ENCODE results near the gene XXYLT1.

Gene XXYLT1

DNA sequence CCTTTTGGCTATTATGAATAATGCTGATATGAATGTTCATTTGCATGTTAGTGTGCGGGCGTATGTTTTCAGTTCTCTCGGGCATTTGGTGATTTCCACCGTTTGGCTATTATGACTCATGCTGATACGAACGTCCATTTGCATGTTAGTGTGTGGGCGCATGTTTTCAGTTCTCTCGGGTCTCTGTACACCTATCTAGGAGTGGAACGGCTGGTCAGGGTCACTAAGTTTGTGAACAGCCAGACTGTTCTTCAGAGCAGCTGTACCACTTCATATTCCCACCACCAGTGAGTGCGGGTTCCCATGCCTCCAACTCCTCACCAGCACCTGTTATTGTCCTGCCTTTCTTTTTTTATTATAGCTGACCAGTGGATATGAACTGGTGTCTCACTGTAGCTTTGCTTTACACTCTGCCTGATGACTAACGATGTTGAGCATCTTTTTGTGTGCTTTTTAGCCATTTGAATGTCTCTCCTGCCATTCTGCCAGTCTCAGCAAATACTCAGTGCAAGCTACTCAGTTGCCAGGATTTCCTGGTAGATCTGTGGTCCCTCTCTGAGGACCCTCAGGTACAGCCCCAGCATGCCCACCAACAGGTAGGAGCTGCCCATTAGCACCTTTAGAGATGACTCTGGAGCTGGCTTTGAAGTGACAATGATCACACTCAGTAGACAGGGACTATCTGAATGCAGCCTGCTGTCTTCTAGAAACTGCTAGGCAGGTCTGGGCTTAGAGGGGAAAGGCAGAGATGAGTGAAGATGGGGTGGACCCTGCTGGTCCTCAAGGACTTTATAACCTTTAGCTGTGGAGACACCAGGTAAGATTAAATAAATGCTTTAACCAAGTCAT is 141.1 kb downstream of the XXYLT1 start:
- peak; percentile 54 for DNase-seq (ENCODE audit: low spot score)

DNA sequence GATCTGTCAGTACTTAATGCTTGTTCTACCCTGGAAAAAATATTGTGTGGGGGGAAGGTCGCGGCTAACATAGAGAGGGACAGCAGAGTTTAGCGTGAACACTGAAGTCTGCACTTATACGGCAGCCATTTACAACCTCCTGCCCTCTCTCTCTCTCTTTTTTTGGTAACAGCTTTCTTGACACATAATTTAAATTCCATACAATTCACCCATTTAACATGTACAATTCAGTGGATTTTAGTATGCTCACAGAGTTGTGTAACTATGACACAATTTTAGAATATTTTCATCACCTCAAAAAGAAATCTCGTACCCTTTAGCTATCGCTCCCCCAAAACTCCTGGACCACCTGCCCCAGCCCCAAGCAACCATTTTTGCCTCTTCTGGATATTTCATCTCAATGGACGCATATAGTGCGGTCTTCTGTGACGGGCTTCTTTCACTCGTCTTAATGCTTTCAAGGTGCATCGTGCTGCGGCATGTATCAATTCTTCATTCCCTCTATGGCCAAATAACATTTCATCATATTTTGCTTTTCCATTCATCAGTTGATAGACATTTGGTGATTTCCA is 141.8 kb downstream of the XXYLT1 start:
- no peak for DNase-seq (ENCODE audit: low spot score)

DNA sequence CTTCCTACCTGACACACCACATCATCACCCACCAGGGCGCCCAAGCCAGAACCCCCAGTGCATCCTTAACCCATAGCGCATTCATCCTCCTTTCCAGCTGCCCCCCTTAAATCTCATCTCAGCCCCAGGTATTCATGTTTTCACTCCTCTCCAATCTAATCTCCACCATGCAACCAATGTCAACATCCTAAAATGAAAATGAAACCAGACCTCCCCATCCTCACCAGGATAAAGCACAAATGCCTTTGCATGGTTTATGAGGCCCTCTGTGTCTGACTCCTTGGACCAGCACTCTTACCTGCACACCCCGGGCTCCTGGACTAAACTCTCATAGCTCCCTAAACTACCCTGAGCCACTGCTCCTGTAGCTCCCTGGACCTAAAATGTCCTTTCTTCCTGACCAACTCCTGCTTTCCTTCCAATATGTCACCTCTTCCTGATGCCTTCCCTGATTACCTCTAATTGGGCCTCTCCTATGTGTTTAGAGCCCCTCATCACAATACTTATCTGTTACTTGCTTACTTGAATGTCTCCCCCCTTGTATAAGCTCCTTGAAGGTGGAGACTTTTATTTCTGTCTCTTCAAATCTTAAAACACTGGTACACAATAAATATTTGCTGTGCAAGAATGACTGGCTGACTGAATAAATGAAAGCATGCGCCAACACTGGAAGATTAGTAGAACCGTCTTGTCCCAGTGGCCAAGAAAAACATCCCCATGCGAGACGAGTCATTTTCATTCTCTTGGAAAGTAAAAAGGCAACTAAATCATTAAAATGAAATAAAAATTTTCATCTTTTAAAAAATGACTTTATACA is 142.5 kb downstream of the XXYLT1 start:
- no peak for DNase-seq (ENCODE audit: low spot score)

DNA sequence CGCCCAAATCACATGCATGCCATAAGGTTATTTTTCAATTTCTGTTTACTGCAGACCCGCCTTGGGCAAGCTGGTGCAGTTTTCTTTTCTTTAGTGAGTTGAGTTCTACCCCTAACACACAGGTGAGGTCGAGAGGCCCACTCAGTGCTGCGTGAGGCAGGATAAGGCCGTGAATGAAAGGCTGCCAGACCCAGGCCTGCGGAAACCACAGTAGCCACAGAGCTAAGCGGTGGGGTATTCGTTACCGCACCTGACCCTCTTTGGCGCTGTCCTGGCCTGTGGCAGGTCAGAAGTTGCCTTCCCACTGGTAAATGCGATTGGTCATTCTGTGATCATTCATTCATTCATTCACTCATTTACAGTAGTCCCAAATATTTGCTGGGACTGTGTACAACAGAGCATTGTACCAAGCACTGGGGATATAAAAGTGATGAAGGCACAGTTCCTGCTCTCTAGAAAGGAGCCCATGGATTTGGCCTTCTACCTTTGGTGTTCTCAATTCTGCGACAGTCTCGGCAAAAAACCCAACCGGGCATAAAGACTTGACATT is 144.8 kb downstream of the XXYLT1 start:
- no peak for DNase-seq (ENCODE audit: low spot score)

DNA sequence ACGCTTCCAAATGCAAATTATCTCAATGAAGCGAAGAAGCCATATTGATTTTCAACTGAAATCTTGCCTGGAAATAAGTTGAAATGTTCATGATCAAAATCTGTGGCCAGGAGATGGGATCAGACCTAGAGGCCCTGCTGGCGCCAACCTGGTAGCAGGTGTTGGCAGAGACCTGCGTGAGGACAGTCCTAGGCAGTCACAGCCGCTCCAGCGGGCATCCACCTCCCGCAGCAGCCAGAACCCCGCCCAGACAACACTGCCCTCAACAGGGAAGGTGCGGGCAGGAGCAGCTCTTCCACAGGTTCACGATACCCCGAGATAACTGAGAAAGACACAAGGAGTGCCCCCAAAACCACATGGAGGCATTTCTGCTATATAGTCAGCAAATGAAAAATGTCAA is 145.3 kb downstream of the XXYLT1 start:
- DNase-seq (ENCODE audit: low spot score) = no peak

DNA sequence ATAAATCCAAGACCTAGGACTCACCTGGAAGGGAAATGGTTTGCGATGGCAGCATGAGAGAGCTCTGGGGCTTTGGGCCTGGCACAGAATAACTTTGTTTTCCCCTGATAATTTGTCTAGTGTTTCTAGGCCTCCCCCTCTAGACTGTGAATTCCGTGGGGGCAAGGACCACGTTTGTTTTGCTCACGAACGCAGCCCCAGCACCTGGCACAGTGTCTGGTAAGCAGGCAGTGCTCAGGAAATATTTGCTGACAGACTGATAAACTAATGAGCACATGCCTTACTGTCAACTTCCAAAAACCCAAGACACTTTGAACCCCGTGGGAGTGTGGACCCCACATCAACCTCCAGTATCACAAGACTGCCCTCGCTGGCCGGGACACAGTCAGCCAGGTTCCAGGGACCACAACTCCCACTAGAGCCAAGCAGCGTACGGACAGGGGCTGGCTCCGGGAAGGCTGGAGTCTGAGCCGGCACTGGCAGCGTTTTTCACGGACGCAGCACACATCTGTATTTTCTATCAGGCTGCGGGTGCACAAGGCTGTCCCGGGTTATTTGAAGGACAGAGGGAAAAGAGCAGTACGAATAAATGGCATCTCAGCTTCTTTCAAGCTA is 146.5 kb downstream of the XXYLT1 start:
- no peak for DNase-seq (ENCODE audit: low spot score)

DNA sequence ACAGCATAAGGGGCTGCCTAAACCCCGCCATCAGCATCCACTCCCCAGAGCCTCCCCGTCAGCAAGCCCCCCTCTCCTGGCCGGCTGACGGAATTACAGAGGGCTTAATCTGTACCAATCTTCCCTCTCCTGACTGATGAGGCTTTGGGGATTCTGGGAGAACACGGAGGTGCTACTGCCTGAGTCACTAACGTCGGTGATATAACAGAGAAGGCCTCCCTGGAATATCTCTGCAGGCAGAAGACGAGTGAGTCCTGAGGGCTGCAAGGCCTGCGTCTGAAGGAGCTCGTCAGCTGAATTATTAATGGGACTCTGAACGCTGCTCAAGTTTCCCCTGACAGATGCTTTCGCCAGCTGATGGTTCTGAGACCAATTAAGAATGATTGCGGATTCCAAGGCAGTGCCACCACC is 147.7 kb downstream of the XXYLT1 start:
- DNase-seq (ENCODE audit: low spot score) = no peak

DNA sequence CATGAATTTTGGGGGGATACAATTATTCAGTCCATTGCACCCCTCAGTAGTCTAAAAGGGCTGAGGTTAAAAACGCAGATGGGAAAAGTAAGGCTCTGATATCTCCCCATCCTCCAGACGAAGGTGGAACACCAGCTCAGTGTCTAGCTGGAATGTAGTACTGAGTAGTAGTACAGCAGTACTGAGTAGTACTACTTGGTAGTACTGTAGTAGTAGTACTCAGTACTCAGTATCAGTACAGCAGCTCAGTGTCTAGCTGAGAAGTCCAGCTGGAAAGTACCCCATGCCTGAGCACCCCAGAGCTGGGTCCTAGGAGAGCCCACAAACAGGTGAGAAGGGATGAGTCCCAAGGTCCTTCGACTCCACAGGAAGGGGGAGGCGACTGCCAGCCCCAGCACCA is 148.7 kb downstream of the XXYLT1 start:
- DNase-seq (ENCODE audit: low spot score) = no peak

DNA sequence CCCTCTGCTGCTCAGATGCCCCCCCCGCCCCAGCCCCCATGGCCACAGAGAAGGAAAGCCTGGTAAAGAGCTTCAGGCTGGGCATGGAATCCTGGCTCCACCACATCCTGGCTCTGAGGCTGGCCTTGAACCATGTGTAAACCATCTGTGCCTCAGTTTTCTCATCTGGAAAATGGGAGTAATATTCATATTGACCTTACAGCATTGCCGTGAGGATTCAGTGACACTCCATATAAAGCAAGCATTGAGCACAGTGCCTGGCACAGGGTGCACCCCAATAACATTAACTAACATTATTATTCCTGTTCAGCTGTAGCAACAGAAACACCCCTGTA is 150.7 kb downstream of the XXYLT1 start:
- DNase-seq (ENCODE audit: low spot score) = no peak

DNA sequence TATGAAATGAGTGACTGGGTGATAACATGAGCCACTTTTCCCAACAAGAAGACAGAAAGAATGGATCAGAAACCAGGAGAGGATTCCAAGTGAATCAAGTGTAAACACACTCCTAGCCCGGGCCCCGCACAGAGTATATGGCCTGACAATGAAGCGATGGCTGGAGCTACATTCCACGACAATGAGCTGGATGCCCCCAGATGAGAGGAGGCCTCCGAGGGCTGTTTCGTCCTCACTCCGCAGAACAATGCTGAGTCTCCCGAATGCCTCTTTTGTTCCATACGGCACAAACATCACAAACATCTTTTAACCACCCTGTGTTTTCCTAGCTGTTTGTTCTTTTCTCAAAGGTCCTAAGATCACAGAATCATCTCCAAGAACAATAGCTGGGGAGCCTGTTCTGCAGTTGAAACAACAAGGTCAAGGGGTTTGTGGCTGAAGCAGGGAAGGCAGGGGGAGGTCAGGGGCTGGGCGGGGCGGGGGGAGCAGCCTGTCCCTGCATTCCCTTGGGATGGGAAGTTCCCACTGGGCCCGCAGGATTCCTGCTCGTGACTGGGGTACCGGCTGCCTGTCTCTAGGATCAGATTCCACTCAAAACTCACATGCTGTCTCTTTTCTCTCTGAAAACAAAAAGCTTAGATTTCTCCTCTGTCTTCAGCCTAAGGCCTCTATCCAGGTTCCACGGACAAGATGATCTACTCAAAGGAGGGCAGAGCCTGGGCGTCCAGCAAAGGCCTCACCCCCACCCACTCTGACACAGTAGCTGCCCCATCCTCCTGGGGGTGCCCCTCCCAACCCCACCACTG is 151.3 kb downstream of the XXYLT1 start:
- DNase-seq (ENCODE audit: low spot score) = no peak

DNA sequence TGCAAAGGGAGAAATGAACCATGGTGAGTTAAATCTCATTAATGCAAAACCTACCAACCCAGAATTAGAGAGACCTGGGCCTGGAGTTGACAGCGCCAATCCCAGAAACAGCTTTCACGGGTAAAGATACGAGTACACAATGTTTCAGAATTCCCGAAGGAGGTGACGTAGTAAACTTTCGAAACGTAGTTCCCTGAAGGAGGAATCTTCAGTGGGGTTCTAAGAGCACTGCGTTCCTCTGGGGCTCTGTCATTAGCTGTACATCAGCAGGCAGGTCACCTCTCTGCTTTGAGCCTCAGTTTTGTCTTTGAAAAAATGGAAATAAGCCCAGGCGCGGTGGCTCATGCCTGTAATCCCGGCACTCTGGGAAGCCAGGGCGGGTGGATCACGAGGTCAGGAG is 152.3 kb downstream of the XXYLT1 start:
- no peak for DNase-seq (ENCODE audit: low spot score)

DNA sequence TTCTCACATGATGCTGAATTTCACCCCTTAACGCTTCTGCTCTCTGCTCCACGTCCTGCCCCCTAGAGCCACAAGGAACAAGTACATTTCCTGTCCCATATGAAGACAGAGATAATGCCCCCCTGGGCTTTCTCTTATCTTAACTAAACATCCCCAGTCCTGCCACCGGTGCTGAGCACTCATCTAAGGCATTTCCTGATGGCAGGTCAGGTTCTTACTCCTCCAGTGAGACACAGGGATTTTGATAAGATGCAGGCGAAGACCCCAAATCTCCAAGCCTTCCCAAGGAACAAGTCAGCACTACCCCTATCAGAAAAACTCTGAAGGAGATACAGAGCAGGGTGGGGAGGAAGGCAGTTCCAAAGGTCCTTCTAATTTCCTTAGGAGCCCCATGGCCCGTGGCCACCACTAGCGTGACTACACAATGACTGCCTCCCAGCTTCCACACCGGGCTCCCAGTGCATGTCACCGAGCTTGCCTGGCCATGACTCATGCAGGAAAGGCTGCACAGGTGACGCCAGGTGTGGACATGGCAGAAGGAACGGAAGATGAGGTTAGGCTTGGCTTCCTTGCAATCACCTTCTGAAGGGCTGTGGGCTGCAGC is 152.9 kb downstream of the XXYLT1 start:
- no peak for DNase-seq (ENCODE audit: low spot score)

DNA sequence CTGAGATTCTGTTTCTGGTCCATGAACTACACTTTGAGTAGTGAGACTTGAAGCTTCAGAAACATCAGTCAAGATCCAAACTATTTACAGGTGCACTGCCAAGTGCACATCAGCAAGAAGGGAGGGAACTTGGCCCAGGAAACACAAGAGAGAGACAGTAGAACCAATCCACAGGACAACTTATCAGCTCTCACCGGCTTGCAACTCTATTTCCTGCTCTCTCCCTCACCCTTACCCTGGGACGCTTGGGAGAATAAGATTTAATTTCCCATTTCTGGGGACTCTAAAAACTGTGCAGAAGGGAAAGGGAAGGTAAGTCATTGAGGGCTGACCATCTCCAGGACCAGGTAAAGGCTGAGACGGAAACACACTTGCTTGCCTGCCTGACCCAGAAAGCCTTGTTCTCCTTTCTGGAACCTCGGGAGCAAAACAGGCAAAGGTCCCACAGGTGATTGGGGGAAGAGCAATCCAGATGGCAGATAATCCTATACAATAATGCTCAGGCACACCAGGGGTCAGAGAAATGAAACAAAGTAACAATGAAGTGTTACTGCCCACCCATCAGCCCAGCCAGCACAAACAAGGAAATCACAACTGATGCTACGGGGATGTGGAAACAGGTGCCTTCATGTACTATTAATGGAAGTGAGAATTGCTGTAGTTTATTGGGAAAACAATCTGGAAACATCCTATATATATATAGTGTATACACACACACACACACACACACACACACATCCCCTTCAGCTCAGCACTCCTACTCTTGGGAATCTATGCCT is 154.4 kb downstream of the XXYLT1 start:
- DNase-seq (ENCODE audit: low spot score) = no peak

DNA sequence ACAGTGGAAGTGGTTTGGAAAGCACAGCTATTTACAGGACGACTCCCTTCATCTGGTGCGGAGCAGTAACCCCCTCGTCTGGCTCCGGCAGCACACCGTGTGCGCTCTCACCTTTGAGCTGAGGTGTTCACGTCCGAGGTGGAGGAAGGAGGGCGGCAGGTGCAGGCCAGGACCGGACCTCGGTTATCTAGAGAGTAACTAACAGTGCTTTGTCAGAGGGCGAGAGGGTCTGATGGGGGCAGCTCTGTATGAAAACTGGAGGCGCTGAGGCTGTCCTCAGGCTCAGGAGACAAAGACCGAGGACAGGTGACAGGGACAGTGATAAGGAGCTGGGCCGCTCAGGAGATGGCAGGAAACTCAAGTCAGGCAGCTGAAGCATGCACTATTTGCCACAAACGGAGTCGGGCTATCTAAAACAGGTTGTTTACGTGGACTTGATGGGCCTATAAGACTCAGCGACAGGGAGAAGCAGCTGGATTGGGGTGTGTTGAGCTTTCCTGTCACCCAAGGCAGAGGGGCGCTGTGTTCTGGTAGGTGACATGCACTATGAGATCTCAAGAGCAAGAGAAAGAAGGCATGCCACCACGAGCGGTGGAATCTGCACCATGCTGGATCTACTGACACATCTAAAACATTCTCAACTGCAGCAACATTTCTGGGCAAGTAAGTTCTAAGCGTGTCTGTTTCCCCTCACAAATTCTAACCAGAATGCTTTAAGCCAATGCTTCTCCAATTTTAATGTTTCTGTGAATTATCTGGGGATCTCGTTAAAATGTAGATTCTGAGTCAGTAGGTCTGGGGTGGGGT is 155.2 kb downstream of the XXYLT1 start:
- DNase-seq (ENCODE audit: low spot score) = no peak

DNA sequence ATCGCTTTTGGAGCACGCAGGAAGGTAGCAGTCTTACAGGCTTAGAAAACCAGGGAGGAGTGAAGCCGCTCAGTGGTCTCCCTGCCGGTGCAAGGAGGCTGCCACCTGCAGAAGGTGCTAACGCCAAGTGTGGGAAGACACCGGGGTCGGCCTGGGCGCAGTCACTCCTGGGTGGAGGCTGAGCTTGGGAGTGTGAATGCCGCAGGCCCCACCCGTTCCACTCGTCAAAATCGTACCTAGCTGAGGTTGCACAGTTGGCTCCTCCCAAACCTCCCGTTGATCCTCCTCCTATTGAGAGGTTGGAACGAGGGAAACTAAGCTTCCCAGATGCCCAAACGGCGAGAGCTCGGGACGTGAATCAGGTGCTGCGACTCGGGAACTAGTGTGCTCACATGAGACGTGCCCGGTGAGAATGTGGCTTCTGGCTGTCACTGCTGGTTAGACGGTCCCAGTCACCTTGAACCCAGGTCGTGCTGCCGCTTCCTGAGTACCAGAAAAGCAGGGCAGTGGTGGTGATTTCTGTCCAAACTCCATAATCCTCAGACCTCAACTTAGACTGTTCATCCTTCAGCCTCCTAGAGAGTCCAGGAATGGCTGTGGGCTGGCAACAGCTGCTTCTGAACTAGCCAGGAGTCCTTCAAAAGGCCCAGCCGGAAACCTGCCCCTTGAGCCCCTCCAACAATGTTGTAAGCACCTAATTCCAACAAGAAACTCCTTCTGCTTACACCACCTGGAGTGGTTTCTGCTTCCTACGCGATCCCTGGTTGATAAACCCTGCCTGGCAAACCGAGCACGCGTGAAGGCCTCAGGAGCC is 156.0 kb downstream of the XXYLT1 start:
- DNase-seq (ENCODE audit: low spot score) = no peak

DNA sequence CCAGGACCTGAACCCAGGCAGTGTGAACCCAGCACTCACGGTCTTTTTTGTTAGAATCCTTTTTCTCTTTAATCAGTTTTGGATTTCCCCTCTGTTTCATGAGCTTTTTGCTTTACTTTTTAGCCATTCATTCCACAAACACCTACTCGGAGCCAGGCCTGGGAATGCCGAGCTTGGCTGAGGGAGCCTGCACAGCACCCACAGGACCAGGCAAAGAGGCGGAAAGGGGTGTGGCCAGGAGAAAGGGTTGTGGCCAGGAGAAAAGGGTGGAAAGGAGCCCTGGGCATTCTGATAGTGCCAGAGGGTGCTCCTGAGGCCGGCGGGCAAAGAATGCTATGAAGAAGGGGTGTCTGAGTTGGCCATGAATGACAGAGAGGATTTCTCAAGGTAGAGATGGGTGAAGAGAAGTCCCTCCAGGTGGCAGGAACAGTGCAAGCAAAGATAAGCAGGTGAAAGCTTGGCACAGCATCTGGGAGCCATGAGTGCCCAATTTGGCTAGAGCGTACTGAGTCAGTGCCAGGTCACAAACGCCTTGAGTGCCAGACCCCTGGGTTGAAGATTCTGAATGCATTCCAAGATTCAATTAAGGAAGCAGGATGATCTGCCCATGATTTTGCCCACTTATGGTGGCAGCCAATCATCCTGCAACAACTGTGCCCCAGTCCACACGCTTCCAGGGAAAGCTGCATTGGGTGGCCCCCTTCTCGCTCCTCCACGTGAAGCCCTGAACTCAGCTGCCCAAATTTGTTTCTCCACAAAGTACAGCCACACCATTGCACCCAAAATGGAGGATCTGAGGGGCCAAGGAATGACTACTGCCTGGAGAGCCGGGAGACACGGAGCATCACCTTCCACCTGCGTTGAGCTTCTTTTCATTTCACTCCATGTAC is 157.2 kb downstream of the XXYLT1 start:
- no peak for DNase-seq (ENCODE audit: low spot score)

DNA sequence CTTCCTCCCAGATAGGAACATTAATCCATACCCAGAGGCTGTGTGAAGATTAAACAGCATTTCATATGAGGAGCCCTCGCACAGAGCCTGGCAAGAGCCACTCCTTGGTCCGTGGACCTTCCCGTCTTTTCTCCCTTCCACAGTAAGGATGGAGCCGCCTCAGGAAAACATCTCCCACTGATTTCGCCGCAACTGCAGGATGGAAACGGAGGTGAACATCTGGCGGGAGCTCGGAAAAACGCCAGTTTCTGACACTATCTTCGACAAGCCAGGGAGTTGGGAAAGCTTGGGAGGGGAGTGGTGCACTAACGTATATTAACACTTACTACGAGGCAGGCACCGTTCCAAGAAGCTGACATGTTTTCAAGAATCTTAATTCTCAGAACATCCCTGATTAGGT is 157.9 kb downstream of the XXYLT1 start:
- DNase-seq (ENCODE audit: low spot score) = no peak

Data from germinal center (tissue), 1 donor.